Measurements from ENCODE around the gene TRPM6. TPM values are rescaled to one million over a fixed set of nuclear protein-coding genes. Genes with fewer than 3 reads are reported as not detected.

Gene TRPM6
- total RNA-seq, 2 experiments from 2014 or later, result not detected

GRCh38 chr9:74821636-74822035, 66.1 kb downstream of the TRPM6 start:
- DNase-seq, result no peak
- Histone ChIP-seq H3K36me3 (ENCODE audit: insufficient read depth, low read length) (no peaks in the 10 kb centered on the region), H3K4me1 (ENCODE audit: insufficient read depth, low read length) (no peaks in the 10 kb centered on the region), H3K4me3 (ENCODE audit: low read length) (no peak overlapping the region), H3K27me3 (ENCODE audit: control insufficient read depth in 1 of 2, insufficient read depth in 2 of 2, low read length in 2 of 2) (peaks cover 0 to 2% of the 10 kb centered on the region in 2 experiments), H3K9me3 (ENCODE audit: control insufficient read depth in 1 of 2, insufficient read depth in 1 of 2, low read length in 2 of 2) (no peaks in the 10 kb centered on the region), H3K27ac (ENCODE audit: low read depth in 1 of 2, low read length in 2 of 2) (no peak overlapping the region)
- peaks cover 11% of the 10 kb centered on the region for H3K27me3 Mint-ChIP-seq
- no peak overlapping the region for H3K27ac Mint-ChIP-seq
- TF ChIP-seq CTCF (IDR thresholded peaks at IDR 0.05), result no peak
- ChIA-PET CTCF (no interaction called here), POLR2A (no interaction called here)
- no peak overlapping the region for H3K4me3 Mint-ChIP-seq
- intact Hi-C loops (cut with DNase I, micrococcal nuclease), result no loop called here
- no peaks in the 10 kb centered on the region for H3K36me3 Mint-ChIP-seq (ENCODE audit: low read depth)
- H3K9me3 Mint-ChIP-seq, result no peaks in the 10 kb centered on the region
- no peak for ATAC-seq (ENCODE audit: poor library complexity)
- H3K4me1 Mint-ChIP-seq (ENCODE audit: low read depth), result no peaks in the 10 kb centered on the region

GRCh38 chr9:74817816-74818215, 69.9 kb downstream of the TRPM6 start:
- POLR2A ChIA-PET, result no interaction called here
- H3K4me1 ChIP-seq (ENCODE audit: insufficient read depth, low read length), result no peaks in the 10 kb centered on the region
- H3K4me1 Mint-ChIP-seq (ENCODE audit: low read depth), result no peaks in the 10 kb centered on the region
- CTCF ChIA-PET, result interaction anchor here (2.3 kb wide), 1 partner anchor 11 kb away, joined by 4 read pairs; no protein-coding TSS in a partner anchor
- DNase-seq (no peak), ATAC-seq (ENCODE audit: poor library complexity) (no peak)
- H3K36me3 Mint-ChIP-seq (ENCODE audit: low read depth), result no peaks in the 10 kb centered on the region
- no peaks in the 10 kb centered on the region for H3K36me3 ChIP-seq (ENCODE audit: insufficient read depth, low read length)
- H3K4me3 Mint-ChIP-seq, result no peak overlapping the region
- no peak overlapping the region for H3K27ac Mint-ChIP-seq
- H3K27me3 ChIP-seq (ENCODE audit: control insufficient read depth in 1 of 2, insufficient read depth in 2 of 2, low read length in 2 of 2), result no peaks in the 10 kb centered on the region
- no peaks in the 10 kb centered on the region for H3K9me3 ChIP-seq (ENCODE audit: control insufficient read depth in 1 of 2, insufficient read depth in 1 of 2, low read length in 2 of 2)
- H3K27me3 Mint-ChIP-seq, result peaks cover 3% of the 10 kb centered on the region
- H3K4me3 ChIP-seq (ENCODE audit: low read length), result no peak overlapping the region
- H3K27ac ChIP-seq (ENCODE audit: low read depth in 1 of 2, low read length in 2 of 2), result no peak overlapping the region
- no peak for TF ChIP-seq CTCF (IDR thresholded peaks at IDR 0.05)
- intact Hi-C loops (cut with DNase I, micrococcal nuclease), result no loop called here
- no peaks in the 10 kb centered on the region for H3K9me3 Mint-ChIP-seq

- Mint-ChIP-seq H3K36me3 (ENCODE audit: low read depth) (no peaks in the 10 kb centered on the region), H3K27me3 (peaks cover 3% of the 10 kb centered on the region), H3K4me3 (no peak overlapping the region), H3K27ac (no peak overlapping the region), H3K9me3 (no peaks in the 10 kb centered on the region), H3K4me1 (ENCODE audit: low read depth) (no peaks in the 10 kb centered on the region)
- ChIA-PET CTCF (interaction anchor here (2.3 kb wide), 1 partner anchor 11 kb away, joined by 4 read pairs; no protein-coding TSS in a partner anchor), POLR2A (no interaction called here)
- intact Hi-C loops (cut with DNase I, micrococcal nuclease), result no loop called here
- Histone ChIP-seq H3K27ac (ENCODE audit: low read depth in 1 of 2, low read length in 2 of 2) (no peak overlapping the region), H3K9me3 (ENCODE audit: control insufficient read depth in 1 of 2, insufficient read depth in 1 of 2, low read length in 2 of 2) (no peaks in the 10 kb centered on the region), H3K27me3 (ENCODE audit: control insufficient read depth in 1 of 2, insufficient read depth in 2 of 2, low read length in 2 of 2) (no peaks in the 10 kb centered on the region), H3K36me3 (ENCODE audit: insufficient read depth, low read length) (no peaks in the 10 kb centered on the region), H3K4me1 (ENCODE audit: insufficient read depth, low read length) (no peaks in the 10 kb centered on the region), H3K4me3 (ENCODE audit: low read length) (no peak overlapping the region)
- no peak for TF ChIP-seq CTCF (IDR thresholded peaks at IDR 0.05)
- no peak for ATAC-seq (ENCODE audit: poor library complexity)
- DNase-seq, result no peak
Measured at GRCh38 chr9:74817281-74817810, 70.4 kb downstream of the TRPM6 start.
